Effector CD8-positive, alpha-beta T cell (primary cell): Measurements from ENCODE around the gene GLT8D2.

Experiments
- DNase-seq: peaks from one replicate; lab custom pipeline; 2025; lab: John Stamatoyannopoulos, UW
- total RNA-seq, 4 experiments: gene quantifications; one replicate each; lab custom pipeline; 2026; lab: John Stamatoyannopoulos, UW

GLT8D2 gene
- 0 to 0.29 (median 0.18) reads per million in 4 experiments for total RNA-seq

- DNase-seq, result no peak
Measured at GRCh38 chr12:104049903-104050356, at the start of gene GLT8D2. TSS of gene GLT8D2 (minus strand) at chr12:104050187. CDS start at chr12:104019648, 30,539 bp downstream.

- DNase-seq, result no peak
Measured at GRCh38 chr12:104097954-104098353, 48.0 kb upstream of the GLT8D2 start.

GRCh38 chr12:104095289-104095688, 45.3 kb upstream of the GLT8D2 start:
- DNase-seq, result no peak

GRCh38 chr12:104094284-104094683, 44.3 kb upstream of the GLT8D2 start:
- DNase-seq, result no peak

GRCh38 chr12:104091136-104091535, 41.1 kb upstream of the GLT8D2 start:
- DNase-seq, result no peak

GRCh38 chr12:104090685-104091084, 40.7 kb upstream of the GLT8D2 start:
- DNase-seq, result no peak

GRCh38 chr12:104083769-104084475, 33.9 kb upstream of the GLT8D2 start:
- DNase-seq, result no peak

- no peak for DNase-seq
Measured at GRCh38 chr12:104080764-104081163, 30.8 kb upstream of the GLT8D2 start.

GRCh38 chr12:104079024-104079423, 29.0 kb upstream of the GLT8D2 start:
- no peak for DNase-seq

GRCh38 chr12:104073699-104074098, 23.7 kb upstream of the GLT8D2 start:
- no peak for DNase-seq

- DNase-seq, result no peak
Measured at GRCh38 chr12:104072099-104072498, 22.1 kb upstream of the GLT8D2 start.

GRCh38 chr12:104064842-104065427, 14.9 kb upstream of the GLT8D2 start:
- DNase-seq, result no peak

- DNase-seq, result peak; percentile 77
Measured at GRCh38 chr12:104064031-104064841, 14.2 kb upstream of the GLT8D2 start, which contains the start of gene HCFC2. TSS of gene HCFC2 (plus strand) at chr12:104064531. CDS start at chr12:104064561, 30 bp downstream.

- no peak for DNase-seq
Measured at GRCh38 chr12:104063712-104064030, 13.7 kb upstream of the GLT8D2 start.

GRCh38 chr12:104060791-104061190, 10.8 kb upstream of the GLT8D2 start:
- no peak for DNase-seq

GRCh38 chr12:104059963-104060362, 10.0 kb upstream of the GLT8D2 start:
- no peak for DNase-seq

GRCh38 chr12:104058802-104059201, 8.8 kb upstream of the GLT8D2 start:
- DNase-seq, result no peak

- DNase-seq, result no peak
Measured at GRCh38 chr12:104057771-104058197, 7.8 kb upstream of the GLT8D2 start.

- no peak for DNase-seq
Measured at GRCh38 chr12:104056419-104056972, 6.5 kb upstream of the GLT8D2 start.

GRCh38 chr12:104055686-104056388, 5.8 kb upstream of the GLT8D2 start:
- DNase-seq, result no peak

GRCh38 chr12:104054681-104055346, 4.8 kb upstream of the GLT8D2 start:
- DNase-seq, result no peak
